ENCODE results near the gene SDCCAG8. TPM values are rescaled to one million over a fixed set of nuclear protein-coding genes. Genes with fewer than 3 reads are reported as not detected.

The SDCCAG8 gene
- total RNA-seq, 1 experiment from 2014 or later: 10.0 TPM

GRCh38 chr1:243288062-243288461 lies 32.2 kb downstream of the SDCCAG8 start:
- Histone ChIP-seq H2BK5ac (ENCODE audit: insufficient read length, low read length) (no peak overlapping the region), H3K27ac (ENCODE audit: insufficient read length, low read depth, low read length) (no peak overlapping the region), H3K4me1 (ENCODE audit: insufficient read depth, low read length) (no peaks in the 10 kb centered on the region; the same call in 1 of the 2 replicates), H3K9me3 (ENCODE audit: control insufficient read depth, low read depth, low read length) (no peaks in the 10 kb centered on the region), H3K18ac (ENCODE audit: insufficient read length, low read depth, low read length) (no peak overlapping the region), H2BK120ac (ENCODE audit: low read depth, low read length, poor library complexity, severe bottlenecking) (no peak overlapping the region), H2BK15ac (ENCODE audit: low read depth, low read length) (no peak overlapping the region), H3K79me1 (ENCODE audit: insufficient read depth, low read depth, low read length, poor library complexity, severe bottlenecking) (no peaks in the 10 kb centered on the region), H3K23ac (ENCODE audit: insufficient read length, low read depth, low read length) (no peak overlapping the region), H4K5ac (ENCODE audit: insufficient read length, low read depth, low read length) (no peak overlapping the region), H2BK20ac (ENCODE audit: low read depth, low read length, poor library complexity, severe bottlenecking) (no peak overlapping the region), H2BK12ac (ENCODE audit: insufficient read length, low read depth, low read length) (no peak overlapping the region), H2AK5ac (ENCODE audit: insufficient read length, low read length) (no peak overlapping the region), H3K23me2 (ENCODE audit: insufficient read length, low read depth, low read length, poor library complexity, severe bottlenecking) (no peaks in the 10 kb centered on the region), H3K79me2 (ENCODE audit: insufficient read depth, low read length) (no peaks in the 10 kb centered on the region), H3K9ac (ENCODE audit: extremely low read depth, insufficient read length, low read length) (no peak overlapping the region), H3T11ph (ENCODE audit: low read length) (no peak overlapping the region), H4K8ac (replicated peaks; ENCODE audit: insufficient read length, low read depth, low read length) (no peak overlapping the region), H3K4ac (ENCODE audit: low read depth, low read length) (no peak overlapping the region), H3K27me3 (ENCODE audit: insufficient read depth, low read length) (no peaks in the 10 kb centered on the region), H2AFZ (ENCODE audit: low read length) (no peak overlapping the region), H3K56ac (ENCODE audit: insufficient read length, low read depth, low read length) (no peak overlapping the region), H3K4me2 (ENCODE audit: insufficient read depth, insufficient read length, low read length) (no peak overlapping the region), H4K91ac (ENCODE audit: insufficient read length, low read depth, low read length) (no peak overlapping the region), H3K14ac (ENCODE audit: insufficient read depth, low read length) (no peak overlapping the region), H4K20me1 (ENCODE audit: control insufficient read depth, insufficient read depth, insufficient read length) (no peaks in the 10 kb centered on the region)
- TF ChIP-seq, protein P1, sequence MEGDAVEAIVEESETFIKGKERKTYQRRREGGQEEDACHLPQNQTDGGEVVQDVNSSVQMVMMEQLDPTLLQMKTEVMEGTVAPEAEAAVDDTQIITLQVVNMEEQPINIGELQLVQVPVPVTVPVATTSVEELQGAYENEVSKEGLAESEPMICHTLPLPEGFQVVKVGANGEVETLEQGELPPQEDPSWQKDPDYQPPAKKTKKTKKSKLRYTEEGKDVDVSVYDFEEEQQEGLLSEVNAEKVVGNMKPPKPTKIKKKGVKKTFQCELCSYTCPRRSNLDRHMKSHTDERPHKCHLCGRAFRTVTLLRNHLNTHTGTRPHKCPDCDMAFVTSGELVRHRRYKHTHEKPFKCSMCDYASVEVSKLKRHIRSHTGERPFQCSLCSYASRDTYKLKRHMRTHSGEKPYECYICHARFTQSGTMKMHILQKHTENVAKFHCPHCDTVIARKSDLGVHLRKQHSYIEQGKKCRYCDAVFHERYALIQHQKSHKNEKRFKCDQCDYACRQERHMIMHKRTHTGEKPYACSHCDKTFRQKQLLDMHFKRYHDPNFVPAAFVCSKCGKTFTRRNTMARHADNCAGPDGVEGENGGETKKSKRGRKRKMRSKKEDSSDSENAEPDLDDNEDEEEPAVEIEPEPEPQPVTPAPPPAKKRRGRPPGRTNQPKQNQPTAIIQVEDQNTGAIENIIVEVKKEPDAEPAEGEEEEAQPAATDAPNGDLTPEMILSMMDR (conservative IDR thresholded peaks at IDR 0.05): no peak
- Mint-ChIP-seq H3K4me1 (peaks cover 13 to 24% of the 10 kb centered on the region in 2 experiments), H3K9me3 (peaks cover under 1 to 1% of the 10 kb centered on the region in 2 experiments; a peak in 2 of 5 replicates), H3K4me3 (no peak overlapping the region), H3K36me3 (ENCODE audit: insufficient read depth in 1 of 3, low read depth in 3 of 3) (peaks cover under 1 to 4% (median 2%) of the 10 kb centered on the region in 3 experiments; a peak in 4 of 7 replicates), H3K27me3 (ENCODE audit: low read depth) (no peaks in the 10 kb centered on the region), H3K27ac (0 out of 7 replicates have a peak overlapping the region, but pooled peaks of 1 of the 3 experiments have one; percentile 2)
- no CpG with 5 or more reads among the region's 6 CpGs for WGBS (ENCODE audit: extremely low coverage, insufficient read length, low lambda C conversion rate)
- no peak for DNase-seq
